ENCODE measurements around the gene RUNX1.

- TF ChIP-seq POLR2A (IDR thresholded peaks at IDR 0.05), result no peak
- no peak for TF ChIP-seq CTCF (IDR thresholded peaks at IDR 0.05)
- no peak for TF ChIP-seq POLR2AphosphoS5 (IDR thresholded peaks at IDR 0.05; ENCODE audit: insufficient read depth in 1 of 2, low read depth in 1 of 2)
Observed at GRCh38 chr21:34899760-34900159, 149.3 kb downstream of the RUNX1 start.

Measured in vagina (tissue), 2 donors.